Fibroblast of lung (primary cell): Measurements from ENCODE around the gene LPP. TPM values are rescaled to one million over a fixed set of nuclear protein-coding genes. Genes with fewer than 3 reads are reported as not detected.

Experiments used
- DNase-seq, 2 donors: peaks; one replicate each; pipeline versions ENCODE4 v3.0.0 to v3.0.0-alpha.2; 2010; ENCODE audit warnings: low read depth in 2 of 2
- H2AFZ ChIP-seq: 2 replicates; pipeline ENCODE4 v1.5.1; 2012; ENCODE audit warnings: low read length, control low read depth, inconsistent platforms
- H3K27ac ChIP-seq: 2 replicates; pipeline ENCODE4 v1.5.1; 2011; ENCODE audit warnings: low read length, control low read depth; ENCODE audit not compliant: insufficient read depth
- H3K27me3 ChIP-seq: 2 replicates; pipeline ENCODE4 v1.5.1; 2011; ENCODE audit warnings: mild to moderate bottlenecking, low read length; ENCODE audit not compliant: control insufficient read depth, insufficient read depth
- H3K36me3 ChIP-seq: 2 replicates; pipeline ENCODE4 v1.5.1; 2011; ENCODE audit warnings: low read length; ENCODE audit not compliant: control insufficient read depth, insufficient read depth
- H3K4me1 ChIP-seq: 2 replicates; pipeline ENCODE4 v1.5.1; 2011; ENCODE audit warnings: low read length; ENCODE audit not compliant: control insufficient read depth, insufficient read depth; ENCODE audit errors: extremely low read depth
- H3K4me2 ChIP-seq: 2 replicates; pipeline ENCODE4 v1.5.1; 2011; ENCODE audit warnings: low read length, control low read depth; ENCODE audit not compliant: insufficient read depth; ENCODE audit errors: extremely low read depth
- H3K4me3 ChIP-seq, 4 experiments: fragments of 200-600 bp in 1 of 4; sonication (generic) in 1 of 4; replicated peaks in 1 of 4; 2 replicates each; pipeline ENCODE4 v1.5.1; 2011 to 2016; ENCODE audit warnings: low read length in 4 of 4, low read depth in 3 of 4, mild to moderate bottlenecking in 3 of 4, control low read depth in 2 of 4, inconsistent platforms in 1 of 4, mixed read lengths in 1 of 4; ENCODE audit not compliant: insufficient read depth in 1 of 4; ENCODE audit errors: control extremely low read depth in 1 of 4
- H3K79me2 ChIP-seq: 2 replicates; pipeline ENCODE4 v1.5.1; 2012; ENCODE audit warnings: mild to moderate bottlenecking, low read length, inconsistent platforms; ENCODE audit not compliant: control insufficient read depth, insufficient read depth
- H3K9ac ChIP-seq: 2 replicates; pipeline ENCODE4 v1.5.1; 2011; ENCODE audit warnings: mild to moderate bottlenecking, low read length, control low read depth; ENCODE audit not compliant: insufficient read depth
- H3K9me3 ChIP-seq: 2 replicates; pipeline ENCODE4 v1.5.1; 2012; ENCODE audit warnings: low read depth, low read length; ENCODE audit not compliant: control insufficient read depth, insufficient read depth
- H4K20me1 ChIP-seq: 2 replicates; pipeline ENCODE4 v1.5.1; 2011; ENCODE audit warnings: low read length; ENCODE audit not compliant: control insufficient read depth, insufficient read depth; ENCODE audit errors: extremely low read depth
- CTCF ChIP-seq, 2 donors: IDR thresholded peaks in 1 of 2; conservative IDR thresholded peaks in 1 of 2; 1 replicate in 1 of 2; 2 replicates in 1 of 2; pipeline ENCODE4 v1.5.1; 2011 to 2012; ENCODE audit warnings: low read length in 2 of 2, control low read depth in 1 of 2, inconsistent platforms in 1 of 2, low read depth in 1 of 2, mild to moderate bottlenecking in 1 of 2
- EZH2 ChIP-seq: IDR thresholded peaks from 2 replicates; pipeline ENCODE4 v1.5.1; 2012; ENCODE audit warnings: low read length, control low read depth, mild to moderate bottlenecking; ENCODE audit errors: missing control alignments
- polyA plus RNA-seq, 2 donors: library from polyadenylated mRNA; depleted of rRNA in 1 of 2; stranded (reverse) in 1 of 2; unstranded in 1 of 2; fragments of >200 nt; gene quantifications; 2 replicates each; pipeline ENCODE4 v1.2.1, GENCODE V29; 2011 to 2012; ENCODE audit warnings: missing spikeins in 1 of 2
- total RNA-seq: library from RNA; depleted of rRNA; stranded (reverse); fragments of >200 nt; gene quantifications from 2 replicates; pipeline ENCODE4 v1.2.1, GENCODE V29; 2014

LPP gene
- total and polyA plus RNA-seq, 2 donors (not counting 1 experiment from before 2014, with no cell fraction given): 69.0 to 124 TPM

DNA sequence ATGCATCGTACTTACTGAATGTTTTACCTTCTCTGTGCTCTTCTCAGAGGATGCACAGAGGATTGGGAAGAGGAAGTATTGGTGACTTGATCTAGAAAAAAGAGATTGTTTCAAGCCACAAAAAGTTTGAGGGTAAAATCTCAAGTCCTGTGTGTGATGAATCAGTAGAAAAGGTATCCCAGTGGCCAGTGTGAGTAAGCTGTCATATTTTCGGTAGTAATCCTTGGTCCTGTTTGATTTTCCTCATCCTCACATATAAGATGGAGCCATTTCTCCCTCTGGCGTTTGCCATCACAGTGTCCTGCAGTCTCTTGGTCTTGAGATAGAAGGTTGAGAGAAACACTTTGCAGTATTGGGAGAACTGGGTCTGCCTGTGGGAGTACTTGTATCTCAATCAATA, 166.8 kb downstream of the LPP start:
- TF ChIP-seq CTCF (conservative IDR thresholded peaks at IDR 0.05 in 1 of 2, IDR thresholded peaks at IDR 0.05 in 1 of 2; ENCODE audit: low read depth in 1 of 2, low read length in 2 of 2): no peak
- no peak for TF ChIP-seq EZH2
- H3K36me3 ChIP-seq: no peaks in the 10 kb centered on the region
- H3K79me2 ChIP-seq: peaks cover 38% of the 10 kb centered on the region
- peaks cover 10% of the 10 kb centered on the region for H3K4me1 ChIP-seq
- no peak overlapping the region for H2AFZ ChIP-seq
- peak in 1 of 2 donors; percentile 90 for DNase-seq
- H3K4me2 ChIP-seq: peak overlapping the region; percentile 16
- no peaks in the 10 kb centered on the region for H3K27me3 ChIP-seq
- H3K27ac ChIP-seq: no peak overlapping the region
- H3K9me3 ChIP-seq: no peaks in the 10 kb centered on the region
- H4K20me1 ChIP-seq: no peaks in the 10 kb centered on the region
- H3K4me3 ChIP-seq: no peak overlapping the region
- H3K9ac ChIP-seq: no peak overlapping the region

- TF ChIP-seq EZH2 (no peak), CTCF (conservative IDR thresholded peaks at IDR 0.05 in 1 of 2, IDR thresholded peaks at IDR 0.05 in 1 of 2; ENCODE audit: low read depth in 1 of 2, low read length in 2 of 2) (no peak)
- H2AFZ ChIP-seq: no peak overlapping the region
- no peak overlapping the region for H3K27ac ChIP-seq
- no peak overlapping the region for H3K4me2 ChIP-seq
- H3K4me1 ChIP-seq: peaks cover 8% of the 10 kb centered on the region
- no peaks in the 10 kb centered on the region for H3K9me3 ChIP-seq
- no peaks in the 10 kb centered on the region for H4K20me1 ChIP-seq
- no peak for DNase-seq
- H3K4me3 ChIP-seq: no peak overlapping the region
- peaks cover 39% of the 10 kb centered on the region for H3K79me2 ChIP-seq
- H3K27me3 ChIP-seq: no peaks in the 10 kb centered on the region
- no peak overlapping the region for H3K9ac ChIP-seq
- H3K36me3 ChIP-seq: no peaks in the 10 kb centered on the region
Observed at GRCh38 chr3:188321258-188321657, 167.3 kb downstream of the LPP start.

GRCh38 chr3:188322135-188322887, 168.4 kb downstream of the LPP start:
- TF ChIP-seq EZH2: no peak
- Histone ChIP-seq H2AFZ (no peak overlapping the region), H3K9ac (no peak overlapping the region), H3K9me3 (no peaks in the 10 kb centered on the region), H4K20me1 (no peaks in the 10 kb centered on the region), H3K27ac (no peak overlapping the region), H3K79me2 (peaks cover 37% of the 10 kb centered on the region), H3K36me3 (no peaks in the 10 kb centered on the region), H3K4me1 (peaks cover 8% of the 10 kb centered on the region), H3K27me3 (no peaks in the 10 kb centered on the region), H3K4me3 (no peak overlapping the region), H3K4me2 (no peak overlapping the region)
- DNase-seq: no peak
